ENCODE data around the gene ZBTB25.

ZBTB25 gene, protein sequence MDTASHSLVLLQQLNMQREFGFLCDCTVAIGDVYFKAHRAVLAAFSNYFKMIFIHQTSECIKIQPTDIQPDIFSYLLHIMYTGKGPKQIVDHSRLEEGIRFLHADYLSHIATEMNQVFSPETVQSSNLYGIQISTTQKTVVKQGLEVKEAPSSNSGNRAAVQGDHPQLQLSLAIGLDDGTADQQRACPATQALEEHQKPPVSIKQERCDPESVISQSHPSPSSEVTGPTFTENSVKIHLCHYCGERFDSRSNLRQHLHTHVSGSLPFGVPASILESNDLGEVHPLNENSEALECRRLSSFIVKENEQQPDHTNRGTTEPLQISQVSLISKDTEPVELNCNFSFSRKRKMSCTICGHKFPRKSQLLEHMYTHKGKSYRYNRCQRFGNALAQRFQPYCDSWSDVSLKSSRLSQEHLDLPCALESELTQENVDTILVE

DNA sequence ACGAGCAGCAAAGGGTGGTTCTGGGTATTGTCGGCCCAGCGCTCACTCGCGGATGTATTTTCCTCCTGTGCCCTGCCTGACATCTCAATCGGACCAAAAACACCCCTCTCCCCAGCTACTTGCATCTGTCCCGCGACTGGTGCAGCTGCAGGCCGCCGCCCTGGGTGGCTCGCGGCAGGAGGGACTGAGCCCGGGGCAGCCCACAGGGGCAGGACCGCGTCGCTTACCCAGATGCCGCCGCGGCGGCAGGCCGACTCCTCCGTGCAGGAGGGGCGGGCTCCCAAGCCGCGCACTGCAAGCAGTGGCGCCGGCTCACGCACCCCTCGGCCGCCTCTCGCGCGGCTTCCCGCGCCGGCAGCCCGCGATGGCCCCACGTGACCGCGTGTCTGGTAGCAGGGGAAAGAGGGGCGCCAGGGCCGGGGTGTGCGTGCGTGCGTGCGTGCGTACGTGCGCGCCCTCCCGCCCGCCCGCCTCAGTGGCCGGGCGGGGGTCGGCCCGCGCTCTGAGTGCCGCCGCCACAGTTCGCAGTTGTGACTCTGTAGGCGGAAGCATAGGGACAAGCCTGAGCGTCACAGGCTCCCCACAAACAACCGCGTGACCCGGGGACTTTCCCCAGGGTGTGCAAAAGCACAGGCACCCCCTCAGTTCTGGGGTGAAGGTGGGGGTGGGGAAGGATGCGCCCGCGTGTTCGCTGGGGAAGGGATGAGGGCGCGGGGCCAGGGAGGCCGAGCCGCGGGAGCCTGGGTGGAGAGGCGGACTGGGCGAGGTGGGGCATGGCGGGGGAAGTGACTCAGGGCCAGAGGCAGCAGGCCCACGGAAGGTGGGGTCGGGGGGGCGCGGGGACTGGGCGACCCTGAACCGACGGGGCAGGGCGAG is at the start of gene ZBTB25:
Gene ZBTB25 (minus strand): TSS at position 405 of the 876 bp plus-strand sequence. CDS start 13,305 bp downstream, outside the sequence.
- Histone ChIP-seq H3K79me2 (ENCODE audit: insufficient read depth, low read length) (peaks cover 71% of the 10 kb centered on the region), H3K4me1 (ENCODE audit: insufficient read depth, low read length, severe bottlenecking) (peaks cover 59% of the 10 kb centered on the region), H4K20me1 (ENCODE audit: insufficient read depth, low read length) (no peaks in the 10 kb centered on the region), H3K27me3 (ENCODE audit: insufficient read depth, low read length) (no peaks in the 10 kb centered on the region), H3K9me3 (ENCODE audit: low read length) (no peaks in the 10 kb centered on the region), H3K4me2 (ENCODE audit: low read length) (peak within 1 kb of the TSS; percentile 75), H3K36me3 (ENCODE audit: insufficient read depth, low read length) (peaks cover 6% of the 10 kb centered on the region; the same call in 1 of the 2 replicates), H3K9ac (ENCODE audit: low read length) (peak within 1 kb of the TSS; percentile 95), H3K4me3 (ENCODE audit: low read depth, low read length, poor library complexity, severe bottlenecking) (peak within 1 kb of the TSS; percentile 86), H3K9me2 (ENCODE audit: low read depth, low read length) (no peaks in the 10 kb centered on the region), H2AFZ (ENCODE audit: low read length) (no peak within 1 kb of the TSS), H3F3A (ENCODE audit: insufficient read depth, low read length) (no peaks in the 10 kb centered on the region), H3K27ac (ENCODE audit: low read depth, low read length, poor library complexity, severe bottlenecking) (peak within 1 kb of the TSS; percentile 96)
- TF ChIP-seq, protein P1, sequence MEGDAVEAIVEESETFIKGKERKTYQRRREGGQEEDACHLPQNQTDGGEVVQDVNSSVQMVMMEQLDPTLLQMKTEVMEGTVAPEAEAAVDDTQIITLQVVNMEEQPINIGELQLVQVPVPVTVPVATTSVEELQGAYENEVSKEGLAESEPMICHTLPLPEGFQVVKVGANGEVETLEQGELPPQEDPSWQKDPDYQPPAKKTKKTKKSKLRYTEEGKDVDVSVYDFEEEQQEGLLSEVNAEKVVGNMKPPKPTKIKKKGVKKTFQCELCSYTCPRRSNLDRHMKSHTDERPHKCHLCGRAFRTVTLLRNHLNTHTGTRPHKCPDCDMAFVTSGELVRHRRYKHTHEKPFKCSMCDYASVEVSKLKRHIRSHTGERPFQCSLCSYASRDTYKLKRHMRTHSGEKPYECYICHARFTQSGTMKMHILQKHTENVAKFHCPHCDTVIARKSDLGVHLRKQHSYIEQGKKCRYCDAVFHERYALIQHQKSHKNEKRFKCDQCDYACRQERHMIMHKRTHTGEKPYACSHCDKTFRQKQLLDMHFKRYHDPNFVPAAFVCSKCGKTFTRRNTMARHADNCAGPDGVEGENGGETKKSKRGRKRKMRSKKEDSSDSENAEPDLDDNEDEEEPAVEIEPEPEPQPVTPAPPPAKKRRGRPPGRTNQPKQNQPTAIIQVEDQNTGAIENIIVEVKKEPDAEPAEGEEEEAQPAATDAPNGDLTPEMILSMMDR (IDR thresholded peaks at IDR 0.05; ENCODE audit: low read length), result no peak
- no peak for TF ChIP-seq EZH2 (IDR thresholded peaks at IDR 0.05; ENCODE audit: borderline replicate concordance, low read length)

DNA sequence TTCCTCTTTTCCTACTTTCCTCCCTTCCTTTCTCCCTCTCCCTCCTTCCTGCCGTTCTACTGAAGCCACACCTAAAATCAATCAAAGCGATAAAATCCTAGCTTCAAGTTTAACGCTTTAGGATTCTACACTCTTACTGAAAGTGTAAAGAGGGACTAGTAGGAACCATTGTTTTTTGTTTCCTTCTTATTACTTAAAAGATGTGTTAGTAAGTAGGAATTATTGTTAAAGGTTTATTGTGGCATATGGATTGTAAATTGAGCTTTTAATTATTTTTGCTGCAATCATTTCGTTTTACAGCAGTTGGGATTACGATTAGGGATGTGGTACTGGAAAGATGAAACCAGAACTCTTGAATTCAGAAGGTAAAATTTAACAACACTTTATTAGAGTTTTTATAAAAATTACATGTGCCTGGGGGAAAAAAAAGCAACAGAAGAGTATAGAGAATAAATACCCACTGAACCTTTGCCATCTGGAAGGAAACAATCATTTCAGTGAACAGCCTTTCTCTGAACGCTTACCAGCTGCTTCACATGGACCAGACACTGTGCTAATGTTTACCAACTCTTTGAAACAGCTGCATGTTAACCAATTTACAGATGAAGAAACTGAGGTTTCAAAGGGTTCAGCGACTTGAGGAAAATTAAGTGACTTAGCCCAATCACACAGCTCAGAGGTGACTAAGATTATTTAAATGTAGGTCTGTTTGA is 47.1 kb upstream of the ZBTB25 start:
- Histone ChIP-seq H3F3A (ENCODE audit: insufficient read depth, low read length) (no peaks in the 10 kb centered on the region), H3K4me2 (ENCODE audit: low read length) (peak overlapping the region; percentile 60; the same call in 1 of the 2 replicates), H2AFZ (ENCODE audit: low read length) (no peak overlapping the region), H3K9me2 (ENCODE audit: low read depth, low read length) (no peaks in the 10 kb centered on the region), H3K9ac (ENCODE audit: low read length) (no peak overlapping the region), H3K9me3 (ENCODE audit: low read length) (no peaks in the 10 kb centered on the region), H3K79me2 (ENCODE audit: insufficient read depth, low read length) (no peaks in the 10 kb centered on the region), H3K27me3 (ENCODE audit: insufficient read depth, low read length) (no peaks in the 10 kb centered on the region), H4K20me1 (ENCODE audit: insufficient read depth, low read length) (no peaks in the 10 kb centered on the region), H3K4me3 (ENCODE audit: low read depth, low read length, poor library complexity, severe bottlenecking) (peak overlapping the region; percentile 48), H3K36me3 (ENCODE audit: insufficient read depth, low read length) (no peaks in the 10 kb centered on the region), H3K27ac (ENCODE audit: low read depth, low read length, poor library complexity, severe bottlenecking) (no peak overlapping the region), H3K4me1 (ENCODE audit: insufficient read depth, low read length, severe bottlenecking) (peaks cover 14% of the 10 kb centered on the region)
- TF ChIP-seq EZH2 (IDR thresholded peaks at IDR 0.05; ENCODE audit: borderline replicate concordance, low read length), result no peak
- TF ChIP-seq, protein P1 (IDR thresholded peaks at IDR 0.05; ENCODE audit: low read length), result no peak

Data from OCI-LY1 (cell line).